Measurements from ENCODE around the gene CD300LD.

The CD300LD gene

GRCh38 chr17:74539281-74539820 is 52.7 kb downstream of the CD300LD start:
- no peak for TF ChIP-seq CTCF (IDR thresholded peaks at IDR 0.05; ENCODE audit: low read length, missing control alignments)

GRCh38 chr17:74536890-74537289 is 55.2 kb downstream of the CD300LD start:
- no peak for TF ChIP-seq CTCF (IDR thresholded peaks at IDR 0.05; ENCODE audit: low read length, missing control alignments)
- no peak for DNase-seq (ENCODE audit: low read depth)
- H3K4me3 ChIP-seq (replicated peaks; ENCODE audit: low read depth, low read length) = no peak overlapping the region

More at GRCh38 chr17:74539281-74539820, 52.7 kb downstream of the CD300LD start:
- DNase-seq (ENCODE audit: low read depth) = no peak
- no peak overlapping the region for H3K4me3 ChIP-seq (replicated peaks; ENCODE audit: low read depth, low read length)

GRCh38 chr17:74532115-74532514 is 60.0 kb downstream of the CD300LD start:
- TF ChIP-seq CTCF (IDR thresholded peaks at IDR 0.05; ENCODE audit: low read length, missing control alignments) = no peak
- no peak for DNase-seq (ENCODE audit: low read depth)
- no peak overlapping the region for H3K4me3 ChIP-seq (replicated peaks; ENCODE audit: low read depth, low read length)

- DNase-seq (ENCODE audit: low read depth) = no peak
- no peak within 1 kb of the TSS for H3K4me3 ChIP-seq (replicated peaks; ENCODE audit: low read depth, low read length)
- TF ChIP-seq CTCF (IDR thresholded peaks at IDR 0.05; ENCODE audit: low read length, missing control alignments) = no peak
Measured at GRCh38 chr17:74531231-74531761, 60.8 kb downstream of the CD300LD start, which contains the start of gene CD300LB. CD300LB (minus strand) TSS chr17:74531475; CDS start chr17:74531350, 125 bp downstream.

- DNase-seq (ENCODE audit: low read depth) = no peak
- H3K4me3 ChIP-seq (replicated peaks; ENCODE audit: low read depth, low read length) = no peak overlapping the region
- TF ChIP-seq CTCF (IDR thresholded peaks at IDR 0.05; ENCODE audit: low read length, missing control alignments) = no peak
Measured at GRCh38 chr17:74530831-74531150, 61.3 kb downstream of the CD300LD start.
